ENCODE results near the gene ABCF2.
A peak's percentile ranks its signal among the peaks of the same experiment; 100 is the strongest.

Gene ABCF2

GRCh38 chr7:151247611-151248345 lies 20.8 kb upstream of the ABCF2 start:
- Histone ChIP-seq H3K27ac (no peak overlapping the region), H3K27me3 (replicated peaks) (no peaks in the 10 kb centered on the region), H3K36me3 (replicated peaks) (no peaks in the 10 kb centered on the region), H3K4me3 (ENCODE audit: low read depth, low read length) (peak overlapping the region; percentile 73)
- TF ChIP-seq CTCF (IDR thresholded peaks at IDR 0.05; ENCODE audit: low read depth, low read length, missing control alignments): no peak
- in situ Hi-C loops (cut with HindIII; ENCODE audit: low pct_ligation_motif_present, low sequenced_read_pairs): no loop called here
- no peak for DNase-seq

- peak overlapping the region; percentile 73 for H3K4me3 ChIP-seq (ENCODE audit: low read depth, low read length)
- in situ Hi-C loops (cut with HindIII; ENCODE audit: low pct_ligation_motif_present, low sequenced_read_pairs): no loop called here
- peaks cover under 1% of the 10 kb centered on the region for H3K36me3 ChIP-seq (replicated peaks)
- H3K27ac ChIP-seq: no peak overlapping the region
- no peak for DNase-seq
- TF ChIP-seq CTCF (IDR thresholded peaks at IDR 0.05; ENCODE audit: low read depth, low read length, missing control alignments): no peak
- no peaks in the 10 kb centered on the region for H3K27me3 ChIP-seq (replicated peaks)
These were observed 20.0 kb upstream of the ABCF2 start for GRCh38 chr7:151246851-151247580.

GRCh38 chr7:151246102-151246850 lies 19.3 kb upstream of the ABCF2 start:
- Histone ChIP-seq H3K27ac (no peak overlapping the region), H3K36me3 (replicated peaks) (peaks cover 7% of the 10 kb centered on the region), H3K4me3 (ENCODE audit: low read depth, low read length) (no peak overlapping the region), H3K27me3 (replicated peaks) (no peaks in the 10 kb centered on the region)
- DNase-seq: no peak
- in situ Hi-C loops (cut with HindIII; ENCODE audit: low pct_ligation_motif_present, low sequenced_read_pairs): no loop called here
- no peak for TF ChIP-seq CTCF (IDR thresholded peaks at IDR 0.05; ENCODE audit: low read depth, low read length, missing control alignments)

GRCh38 chr7:151245360-151246101 lies 18.5 kb upstream of the ABCF2 start:
- H3K36me3 ChIP-seq (replicated peaks): peaks cover 15% of the 10 kb centered on the region
- in situ Hi-C loops (cut with HindIII; ENCODE audit: low pct_ligation_motif_present, low sequenced_read_pairs): no loop called here
- no peaks in the 10 kb centered on the region for H3K27me3 ChIP-seq (replicated peaks)
- peak; percentile 53 for TF ChIP-seq CTCF (IDR thresholded peaks at IDR 0.05; ENCODE audit: low read depth, low read length, missing control alignments)
- peak overlapping the region; percentile 29 for H3K4me3 ChIP-seq (ENCODE audit: low read depth, low read length)
- DNase-seq: no peak
- no peak overlapping the region for H3K27ac ChIP-seq

- Histone ChIP-seq H3K36me3 (replicated peaks) (peaks cover 21% of the 10 kb centered on the region), H3K27ac (no peak overlapping the region), H3K27me3 (replicated peaks) (no peaks in the 10 kb centered on the region), H3K4me3 (ENCODE audit: low read depth, low read length) (peak overlapping the region; percentile 24)
- DNase-seq: no peak
- in situ Hi-C loops (cut with HindIII; ENCODE audit: low pct_ligation_motif_present, low sequenced_read_pairs): no loop called here
- TF ChIP-seq CTCF (IDR thresholded peaks at IDR 0.05; ENCODE audit: low read depth, low read length, missing control alignments): no peak
These were observed 17.9 kb upstream of the ABCF2 start for GRCh38 chr7:151244841-151245346.

Measured in brain microvascular endothelial cell (primary cell).